Tongue (tissue), 2 donors: ENCODE results near the gene KAZN. TPM values are rescaled to one million over a fixed set of nuclear protein-coding genes. Genes with fewer than 3 reads are reported as not detected.

Source experiments
- DNase-seq: peaks from one replicate; pipeline ENCODE4 v3.0.0-alpha.2; 2015
- total RNA-seq: library from RNA; depleted of rRNA; stranded (reverse); fragments of >200 nt; gene quantifications from one replicate; pipeline ENCODE4 v1.2.3, GENCODE V29; 2014

KAZN gene
- total RNA-seq, 1 donor from 2014 or later, result 12.3 TPM

DNA sequence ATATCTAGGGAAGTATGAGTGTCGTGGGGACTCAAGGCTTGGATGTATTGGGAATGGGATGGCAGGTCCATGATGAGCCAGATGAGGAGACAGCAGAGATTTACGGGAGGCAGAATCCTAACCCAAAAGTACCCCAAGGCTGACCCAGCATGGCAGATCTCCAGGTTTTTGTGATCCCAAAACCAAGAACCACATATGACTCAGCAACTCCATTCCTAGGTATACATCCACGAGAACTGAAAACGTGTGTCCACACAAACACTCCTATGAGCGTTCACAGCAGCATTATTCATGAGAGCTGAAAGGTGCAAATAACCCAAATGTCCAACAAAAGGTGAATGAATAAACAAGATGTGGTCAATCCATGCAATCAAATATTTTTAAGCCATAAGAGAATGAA lies 201.5 kb downstream of the KAZN start:
- DNase-seq, result no peak

DNA sequence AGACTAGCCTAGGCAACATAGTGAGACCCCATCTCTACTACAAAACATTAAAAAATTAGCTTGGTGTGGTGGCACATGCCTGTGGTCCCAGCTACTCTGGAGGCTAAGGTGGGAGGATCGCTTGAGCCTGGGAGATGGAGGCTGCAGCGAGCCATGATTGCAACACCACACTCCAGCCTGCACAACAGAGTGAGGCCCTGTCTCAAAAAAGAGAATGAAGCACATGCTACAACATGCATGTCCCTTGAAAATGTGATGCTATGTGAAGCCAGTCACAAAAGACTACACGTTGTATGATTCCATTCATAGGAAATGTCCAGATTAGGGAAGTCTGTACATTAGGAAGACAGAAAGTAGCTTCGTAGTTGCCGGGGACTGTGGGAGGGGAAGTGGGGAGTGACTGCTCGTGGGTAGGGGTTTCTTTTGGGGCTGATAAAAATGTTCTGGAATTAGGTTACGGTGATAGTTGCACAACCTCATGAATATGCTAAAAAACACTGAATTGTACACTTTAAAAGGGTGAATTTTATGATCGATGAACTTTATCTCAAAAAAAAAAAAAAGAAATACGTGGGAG lies 202.1 kb downstream of the KAZN start:
- no peak for DNase-seq

DNA sequence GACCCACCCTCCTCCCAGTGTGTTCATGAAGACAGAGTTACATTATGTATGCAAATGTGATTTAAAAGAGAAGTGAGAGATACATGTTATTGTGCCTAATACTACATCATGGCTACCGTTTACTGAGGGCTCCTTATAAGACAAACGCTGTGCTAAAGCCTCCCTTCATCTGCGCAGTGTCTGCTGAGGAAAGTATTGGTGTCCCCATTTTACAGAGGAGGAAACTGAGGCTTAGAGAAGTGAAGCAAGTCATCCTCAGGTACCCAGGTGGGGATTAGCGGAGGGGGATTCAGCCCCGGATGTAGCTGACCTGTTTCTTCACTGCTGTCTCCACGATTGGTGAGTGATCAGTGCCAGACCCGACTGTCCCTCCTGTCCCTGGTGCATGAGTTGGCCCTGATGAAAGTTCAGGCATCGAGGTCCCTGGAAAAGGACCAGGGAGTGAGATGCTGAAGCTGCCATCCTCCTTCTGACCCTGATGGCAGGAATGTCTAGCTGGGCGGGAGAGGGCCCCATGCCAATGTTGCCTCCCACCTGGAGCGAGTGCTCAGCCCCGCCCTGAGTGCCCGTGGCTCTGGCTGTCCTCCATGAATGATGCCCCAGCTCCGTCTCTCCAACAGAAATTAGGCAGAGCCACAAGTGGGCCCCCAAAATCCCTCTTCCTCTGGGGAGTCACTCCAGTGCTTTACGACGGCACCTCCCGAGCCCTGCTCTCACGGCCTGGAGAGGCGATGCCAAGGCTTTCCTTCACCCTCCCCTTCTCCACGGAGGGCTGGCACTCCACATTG lies 204.7 kb downstream of the KAZN start:
- DNase-seq, result no peak

DNA sequence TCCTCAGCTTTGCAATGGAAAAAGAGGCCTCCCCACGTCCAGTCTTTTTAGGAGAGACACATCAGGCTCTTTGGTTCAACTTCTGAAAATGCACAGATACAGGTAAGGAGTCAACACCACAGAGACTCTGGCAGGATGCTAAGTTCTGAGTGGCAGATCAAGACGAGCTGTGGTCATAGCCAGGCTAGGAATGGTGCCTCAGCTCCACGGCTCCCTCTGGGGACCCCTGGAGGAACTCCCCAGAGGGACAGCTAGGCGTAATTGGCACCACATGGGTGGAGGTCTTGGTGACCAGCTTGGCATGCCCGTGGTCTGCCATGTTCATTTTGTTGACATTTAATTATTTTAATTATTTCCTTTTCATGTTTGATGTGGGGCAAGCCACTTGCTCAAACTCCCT lies 206.1 kb downstream of the KAZN start:
- no peak for DNase-seq

DNA sequence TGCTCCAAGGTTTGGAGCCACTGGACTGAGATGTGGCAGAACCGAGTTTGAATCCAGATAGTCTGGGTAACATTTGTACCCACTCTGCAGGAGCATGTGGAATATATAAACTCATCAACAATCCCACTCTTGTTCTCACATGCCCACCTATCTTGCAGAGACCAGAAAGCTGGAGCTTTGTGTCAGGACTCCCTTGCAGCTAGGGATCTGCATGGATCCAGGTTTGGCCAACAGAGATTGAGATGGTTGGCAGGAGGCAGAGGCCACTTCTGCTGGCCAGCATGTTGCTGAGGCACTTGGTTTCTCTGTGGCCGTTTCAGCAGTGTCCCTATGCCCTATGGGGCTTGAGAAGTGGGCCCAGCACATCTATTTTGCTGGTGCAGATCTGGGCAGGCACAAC lies 208.3 kb downstream of the KAZN start:
- DNase-seq, result no peak

DNA sequence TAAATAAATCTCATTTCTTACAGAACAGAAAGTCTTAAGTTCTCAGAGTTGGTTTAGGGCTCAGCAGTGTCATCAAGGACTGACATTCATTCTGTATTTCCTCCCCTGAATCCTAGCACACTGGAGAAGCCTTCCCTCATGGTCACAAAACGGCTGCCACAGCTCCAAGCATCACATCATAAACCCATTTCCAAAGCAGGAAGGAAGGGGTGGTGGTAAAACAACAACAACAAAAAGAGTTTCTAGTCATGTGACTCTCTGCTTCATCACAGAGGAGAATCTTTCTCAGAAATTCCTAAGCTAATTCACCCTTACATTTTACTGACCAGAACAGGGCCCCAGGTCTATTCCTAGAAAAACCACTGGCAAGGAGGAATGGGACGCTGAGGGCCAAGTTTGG lies 210.3 kb downstream of the KAZN start:
- DNase-seq, result no peak

DNA sequence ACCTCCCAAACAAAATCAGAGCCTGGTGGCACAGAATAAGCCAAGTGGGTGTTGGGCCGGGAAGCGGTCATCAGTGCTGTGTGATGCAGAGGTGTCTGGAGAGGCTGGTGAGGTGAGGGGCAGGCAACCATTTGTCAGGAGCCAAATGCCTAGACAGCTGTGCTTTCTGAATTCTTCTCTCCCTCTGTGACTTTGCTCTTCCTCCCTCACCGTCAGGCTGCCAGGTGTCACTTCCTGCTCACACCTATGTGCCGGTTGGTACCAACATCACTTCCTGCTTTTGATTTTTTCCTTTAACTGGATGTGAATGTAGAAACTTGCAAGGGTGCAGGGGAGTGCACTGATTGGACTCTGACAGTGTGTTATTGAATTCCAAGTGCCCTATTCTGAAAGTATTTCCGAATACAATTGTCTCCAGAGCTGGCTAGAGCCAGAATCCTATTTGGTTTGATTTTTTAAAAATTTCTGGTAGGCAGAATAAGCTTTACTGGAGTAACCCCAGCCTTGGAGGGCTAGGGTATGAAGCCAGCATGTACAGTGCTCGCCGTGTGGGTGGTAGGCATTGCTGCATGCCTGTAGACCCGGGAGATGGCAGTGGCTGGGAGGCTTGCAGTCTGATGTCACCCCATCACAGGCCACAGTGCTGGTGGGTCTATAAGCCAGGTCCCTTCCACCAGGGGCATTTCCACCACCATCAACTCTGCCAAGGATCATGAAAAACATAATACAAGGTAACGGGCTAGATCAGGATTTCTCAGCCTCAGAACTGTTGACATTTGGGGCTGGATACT lies 210.9 kb downstream of the KAZN start:
- no peak for DNase-seq

DNA sequence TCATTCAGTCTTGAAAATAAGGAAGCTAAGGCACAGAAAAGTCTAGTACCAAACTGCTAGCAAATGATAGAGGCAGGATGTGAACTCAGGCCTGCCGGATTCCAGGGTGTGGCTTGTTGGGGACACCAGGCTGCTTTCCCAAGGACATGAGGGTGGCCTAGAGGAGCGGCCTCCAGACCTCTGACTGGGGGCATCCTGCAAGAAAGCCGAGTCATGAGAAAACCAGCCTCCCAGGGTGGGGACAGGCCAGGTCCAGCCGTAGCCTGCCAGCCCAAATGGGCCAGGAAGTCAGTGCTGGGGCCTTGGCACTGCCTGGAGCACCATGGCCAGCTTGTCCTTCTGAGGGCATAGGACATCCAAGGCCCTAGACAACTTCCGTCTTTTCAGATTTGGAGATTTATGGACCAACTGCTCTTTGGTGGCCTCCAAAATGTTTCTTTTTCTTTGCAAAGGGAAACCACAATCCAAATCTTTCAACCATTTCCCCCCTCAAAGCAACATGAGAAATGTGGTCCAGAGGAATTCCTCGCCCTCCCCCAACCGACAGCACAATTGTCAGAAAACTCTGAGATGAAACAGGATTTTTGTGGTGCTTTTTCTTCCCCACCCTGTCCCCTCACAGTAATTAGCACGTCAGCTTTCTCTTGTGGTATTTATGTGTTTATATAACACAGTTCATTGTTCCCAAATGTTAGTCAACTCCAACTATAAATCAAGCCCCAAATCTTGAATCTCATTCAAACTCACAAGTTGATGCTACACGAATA lies 212.3 kb downstream of the KAZN start:
- DNase-seq, result peak; percentile 40

DNA sequence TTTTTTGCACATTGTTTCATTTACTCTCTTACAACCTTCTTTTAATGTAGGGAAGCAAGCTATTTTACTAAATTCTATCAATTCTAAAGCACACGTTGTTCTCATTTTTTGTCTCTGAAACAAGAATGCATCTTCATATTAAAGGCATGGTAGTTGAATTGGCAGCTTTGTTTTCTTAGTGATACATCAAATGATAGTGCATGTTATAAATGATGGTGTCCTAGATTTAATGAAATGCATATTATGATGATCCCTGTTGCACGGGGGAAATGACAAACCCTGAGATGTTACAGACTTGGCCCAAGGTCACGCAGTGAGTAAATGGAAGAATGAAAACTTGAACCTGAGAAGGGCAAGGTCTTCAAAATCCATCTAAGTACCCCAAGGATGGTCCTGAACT lies 213.1 kb downstream of the KAZN start:
- DNase-seq, result no peak

DNA sequence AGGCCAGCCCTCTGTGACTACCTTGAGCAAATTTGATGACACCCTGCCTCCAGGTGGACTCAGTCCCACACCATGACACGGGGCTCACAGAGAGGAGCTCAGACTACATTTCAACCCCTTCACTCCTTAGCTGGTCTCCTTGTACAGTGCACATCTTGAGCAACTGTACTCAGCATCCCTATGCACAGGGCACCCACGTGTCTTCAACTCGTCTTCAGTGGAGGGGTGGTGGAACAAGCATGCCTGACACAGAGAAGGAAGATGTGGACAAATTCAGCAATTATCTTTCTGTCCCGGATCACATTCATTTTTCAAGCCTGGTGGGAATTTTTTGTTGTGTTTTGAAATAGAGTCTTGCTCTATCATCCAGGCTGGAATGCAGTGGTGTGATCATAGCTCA lies 213.7 kb downstream of the KAZN start:
- DNase-seq, result no peak

DNA sequence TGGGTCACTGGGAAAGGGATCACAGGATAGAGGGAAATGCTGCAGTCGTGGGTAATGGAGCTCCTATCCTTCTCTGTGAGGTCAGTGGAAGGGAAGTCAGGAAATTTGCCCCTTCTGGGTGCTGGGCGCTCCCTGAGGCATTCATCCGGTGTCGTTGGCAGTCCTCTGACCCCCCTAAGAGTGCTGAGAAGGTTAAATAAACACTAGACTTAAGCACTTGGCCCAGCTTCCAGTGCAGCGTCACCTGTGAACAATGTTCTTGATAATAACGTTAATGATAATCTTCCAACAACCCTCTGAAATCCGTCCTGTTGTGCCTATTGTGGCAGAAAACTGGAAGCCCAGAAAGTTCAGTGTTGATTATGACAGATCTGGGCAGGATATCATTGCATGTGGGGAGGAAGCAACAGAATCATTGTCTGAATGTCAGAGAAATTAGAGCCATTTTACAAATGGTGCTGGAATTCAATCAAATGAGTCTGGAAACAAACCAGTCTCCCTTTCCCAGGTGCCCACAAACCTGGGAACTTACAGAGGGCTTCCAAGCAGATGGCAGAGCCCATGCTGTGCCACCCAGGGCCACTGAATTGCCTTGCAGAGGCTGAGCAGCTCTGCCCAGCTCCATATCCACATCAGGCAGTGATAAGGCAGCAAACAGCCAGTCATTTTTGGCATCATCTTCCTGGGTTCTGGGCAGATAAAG lies 216.8 kb downstream of the KAZN start:
- no peak for DNase-seq

DNA sequence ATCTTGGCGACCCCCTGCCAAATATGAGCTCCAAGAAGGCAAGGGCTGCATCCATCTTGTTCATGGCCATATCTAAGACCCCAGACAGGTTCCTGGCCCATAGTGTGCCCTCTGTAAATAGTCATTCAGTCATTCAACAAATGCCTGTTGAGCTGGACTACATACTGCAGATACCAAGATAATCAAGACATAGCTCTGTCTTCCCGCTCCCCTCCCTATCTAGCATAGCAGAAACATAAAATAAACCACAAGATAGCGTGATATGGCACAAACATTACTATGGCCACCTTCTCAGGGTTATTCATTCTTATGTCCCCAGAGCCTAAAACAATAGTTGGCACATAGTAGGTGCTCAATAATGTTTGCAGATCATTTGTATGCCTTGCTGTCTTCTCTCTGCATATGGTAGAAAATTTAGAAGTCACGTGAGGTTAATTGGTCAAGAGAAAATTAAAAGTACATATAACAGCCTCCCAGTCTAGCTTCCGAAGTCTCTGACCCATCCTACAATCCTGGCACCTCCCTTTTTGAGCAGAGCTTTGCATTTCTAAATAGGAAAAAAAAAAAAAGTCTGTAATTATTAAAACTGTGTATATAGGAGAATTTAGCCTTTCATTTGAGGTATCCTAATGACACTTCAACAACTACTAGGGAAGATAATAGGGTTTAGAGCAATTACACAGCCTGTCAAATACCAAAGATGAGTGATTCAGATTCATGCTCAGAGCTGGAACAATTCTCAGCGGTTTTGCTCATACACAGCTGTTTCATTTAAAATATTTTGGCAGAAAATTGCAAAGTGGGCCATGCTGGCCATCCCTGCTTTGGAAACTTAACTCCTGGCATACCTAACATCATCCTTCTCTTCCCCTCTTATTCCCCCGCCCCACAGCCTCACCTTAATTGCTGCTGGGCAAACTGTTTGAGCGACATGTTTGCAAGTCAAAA lies 219.0 kb downstream of the KAZN start:
- peak; percentile 53 for DNase-seq

DNA sequence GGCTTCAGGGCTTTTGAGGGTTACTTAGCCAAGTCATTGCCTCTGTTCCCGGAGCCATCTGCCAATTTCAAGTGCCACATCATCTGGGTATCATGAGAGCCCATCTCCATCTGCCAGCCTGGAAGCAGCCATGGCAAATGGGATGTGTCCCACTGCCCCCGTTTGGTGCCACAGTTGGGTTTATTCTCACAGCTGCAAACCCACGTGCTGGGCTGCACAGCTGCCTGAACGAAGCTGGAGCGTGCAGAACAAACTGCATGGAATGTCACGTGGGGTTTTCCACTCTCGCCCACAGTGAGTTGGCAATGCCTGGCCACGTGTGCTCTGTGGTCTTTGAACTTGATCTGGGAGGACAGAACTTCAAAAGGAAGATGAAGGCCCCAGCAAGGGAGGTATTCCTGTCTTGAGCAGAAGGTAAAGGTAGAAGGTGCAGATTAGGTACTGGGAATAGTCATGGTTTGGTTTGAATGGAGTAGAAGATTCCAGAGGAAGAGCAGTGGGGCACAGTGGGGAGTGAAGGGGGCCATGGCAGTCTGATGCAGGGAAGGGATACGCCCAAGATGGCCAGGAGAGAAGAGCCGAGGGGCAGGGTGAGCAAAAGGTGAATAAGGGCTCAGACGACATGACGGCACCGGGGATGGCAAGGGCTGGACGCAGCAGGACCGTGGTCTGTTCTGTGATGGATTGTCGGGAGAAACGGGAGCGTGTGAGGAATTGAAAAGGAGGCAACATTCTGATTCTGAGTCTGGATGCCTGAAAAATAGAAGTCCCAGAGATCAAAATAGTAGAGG lies 222.0 kb downstream of the KAZN start:
- peak; percentile 86 for DNase-seq

DNA sequence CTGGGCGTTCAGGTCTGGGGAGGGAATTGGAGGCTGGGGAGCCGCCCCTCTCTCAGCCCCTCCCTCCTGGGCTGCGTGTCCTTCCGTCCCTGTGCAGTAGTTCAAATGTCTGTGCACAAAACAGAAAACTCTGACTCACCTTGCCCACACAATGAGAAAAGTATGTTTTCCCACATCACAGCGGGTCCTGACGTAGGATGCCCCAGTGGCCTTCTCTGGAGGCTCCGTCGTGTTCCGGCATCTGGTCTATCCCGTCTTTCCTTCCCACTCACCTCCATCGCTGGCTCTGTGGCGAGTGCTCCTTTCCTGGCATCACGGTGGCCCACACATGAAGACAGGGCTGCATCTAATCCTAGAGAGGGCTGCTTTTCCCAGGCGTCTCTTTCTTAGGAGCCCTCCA lies 224.0 kb downstream of the KAZN start:
- no peak for DNase-seq

DNA sequence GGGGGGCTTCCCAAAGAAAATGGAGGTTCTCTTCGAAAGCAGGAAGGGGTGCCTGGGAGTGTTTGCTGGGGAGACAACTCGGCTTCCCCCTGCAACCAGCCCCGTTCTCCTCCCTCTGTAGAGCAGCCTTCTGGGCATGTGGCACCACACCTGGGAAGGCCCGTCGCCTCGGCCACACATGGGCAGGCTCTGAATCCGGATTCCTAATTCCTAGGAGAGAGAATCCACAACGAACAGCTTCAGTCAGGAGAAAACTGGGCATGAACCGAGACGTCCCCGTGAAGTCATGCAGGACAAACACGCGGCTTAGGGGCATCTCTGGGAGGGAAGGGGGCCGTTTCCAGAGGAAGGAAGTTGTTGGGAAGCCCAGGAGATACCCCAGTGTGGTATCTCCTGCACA lies 224.5 kb downstream of the KAZN start:
- DNase-seq, result no peak

DNA sequence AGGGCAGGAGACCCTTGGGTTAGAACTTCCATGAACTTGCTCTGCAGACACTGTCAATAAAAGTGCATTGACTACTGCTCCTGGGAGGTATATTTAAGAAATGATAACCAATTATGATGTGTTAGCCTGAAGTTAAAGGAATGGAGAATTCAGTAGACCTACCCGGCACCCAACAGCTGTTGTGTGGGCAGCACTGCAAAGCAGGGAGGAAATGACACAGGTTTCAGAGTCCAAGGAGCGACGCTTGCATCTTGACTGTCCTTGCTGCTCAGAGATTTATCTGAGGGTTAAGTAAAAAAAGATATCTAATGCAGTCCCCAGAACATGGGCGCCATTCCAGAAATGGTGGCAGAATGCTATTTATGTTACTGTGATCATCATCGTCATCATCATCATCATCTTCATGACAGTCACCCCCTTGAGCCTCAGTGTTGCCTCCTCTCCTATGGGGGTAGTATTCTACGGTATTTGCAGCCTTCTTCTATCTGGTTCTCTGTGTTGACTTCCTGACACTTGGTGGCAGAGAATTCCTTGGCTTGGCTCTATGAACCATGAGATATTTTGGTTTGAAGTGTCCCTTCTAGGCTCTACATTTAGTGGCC lies 225.9 kb downstream of the KAZN start:
- DNase-seq, result no peak

DNA sequence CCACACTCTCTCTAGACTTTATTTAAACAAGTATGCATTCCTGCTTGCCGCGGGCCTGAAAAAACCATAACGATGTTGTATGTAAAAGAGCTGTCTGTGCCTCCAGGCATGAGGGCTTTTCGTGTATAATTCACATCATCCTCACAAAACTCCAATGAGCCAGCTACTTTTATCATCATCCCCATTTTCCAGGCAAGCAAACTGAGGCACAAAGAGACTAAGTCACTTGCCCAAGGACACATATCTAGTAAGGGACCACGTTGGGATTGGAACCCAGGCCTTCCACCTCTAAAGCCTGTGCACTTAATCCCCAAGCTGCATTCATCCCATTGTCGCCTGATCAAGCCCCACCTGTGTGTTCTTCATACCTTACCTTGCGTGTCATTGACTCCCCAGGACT lies 226.9 kb downstream of the KAZN start:
- DNase-seq, result no peak

DNA sequence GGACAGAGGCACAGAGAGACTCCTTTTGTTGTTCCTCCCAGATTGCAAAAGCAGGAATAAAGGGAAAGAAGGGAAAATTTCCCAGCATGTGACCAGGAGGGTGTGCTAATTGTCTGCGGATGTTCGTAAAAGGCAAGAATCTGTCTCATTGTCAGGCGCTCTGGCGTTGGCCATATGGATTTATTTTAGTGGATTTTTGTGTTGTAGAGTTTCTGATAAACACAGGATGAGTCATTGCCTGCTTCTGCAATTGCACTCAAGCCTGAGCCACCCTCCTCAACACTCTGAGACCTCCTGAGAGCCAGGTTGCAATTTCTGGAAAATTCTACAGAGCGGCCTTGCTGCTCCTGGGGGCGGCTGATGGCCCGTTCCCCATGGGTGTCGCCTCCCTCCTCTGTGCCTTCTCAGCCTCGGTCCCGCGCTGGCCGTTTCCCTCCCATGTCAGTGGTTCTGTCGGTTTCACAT lies 227.7 kb downstream of the KAZN start:
- peak; percentile 70 for DNase-seq

DNA sequence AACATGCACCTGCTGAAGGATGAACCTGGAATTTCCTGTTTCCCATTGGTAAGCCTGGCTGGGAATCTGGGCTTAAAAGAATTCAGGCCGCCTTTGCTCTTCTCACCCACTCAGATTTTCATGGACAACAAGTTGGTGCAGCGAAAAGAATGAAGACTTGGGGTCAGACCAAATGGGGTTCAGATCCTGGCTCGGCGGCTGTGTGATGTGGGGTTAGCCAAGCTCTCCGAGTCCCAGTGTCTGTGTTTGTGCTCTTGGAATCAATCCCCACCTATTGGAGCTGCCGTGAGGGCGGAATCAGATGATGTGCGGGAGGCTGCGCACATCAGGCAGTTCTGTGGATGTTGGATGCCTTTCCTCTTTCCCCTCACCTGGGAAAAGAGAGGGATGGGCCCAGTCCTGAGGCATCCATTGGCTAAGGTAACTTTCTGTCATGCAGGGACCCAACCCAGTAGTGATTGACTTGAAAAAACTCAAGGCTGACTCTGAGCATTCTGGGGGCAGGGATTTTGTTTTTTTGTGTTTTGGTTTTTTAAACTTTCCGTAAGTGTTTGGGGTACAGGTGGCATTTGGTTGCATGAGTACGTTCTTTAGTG lies 228.3 kb downstream of the KAZN start:
- DNase-seq, result no peak
